AML-193 (cell line): ENCODE data around the gene STARD8.
"Not testable (repeated sequence)": the region's sequence is repeated elsewhere in the genome, so short reads cannot be mapped to it uniquely, and the experiment has no call there.

Experiments used
- DNase-seq, 2 experiments: peaks; one replicate each; lab custom pipeline; 2025; lab: John Stamatoyannopoulos, UW

STARD8 gene

DNA sequence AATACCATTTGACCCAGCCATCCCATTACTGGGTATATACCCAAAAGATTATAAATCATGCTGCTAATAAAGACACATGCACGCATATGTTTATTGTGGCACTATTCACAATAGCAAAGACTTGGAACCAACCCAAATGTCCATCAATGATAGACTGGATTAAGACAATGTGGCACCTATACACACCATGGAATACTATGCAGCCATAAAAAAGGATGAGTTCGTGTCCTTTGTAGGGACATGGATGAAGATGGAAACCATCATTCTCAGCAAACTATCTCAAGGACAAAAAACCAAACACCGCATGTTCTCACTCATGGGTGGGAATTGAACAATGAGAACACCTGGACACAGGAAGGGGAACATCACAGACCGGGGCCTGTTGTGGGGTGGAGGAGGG lies 9.0 kb downstream of the STARD8 start:
- DNase-seq = not testable (repeated sequence)

GRCh38 chrX:68658530-68658929 lies 11.1 kb downstream of the STARD8 start:
- no peak for DNase-seq

DNA sequence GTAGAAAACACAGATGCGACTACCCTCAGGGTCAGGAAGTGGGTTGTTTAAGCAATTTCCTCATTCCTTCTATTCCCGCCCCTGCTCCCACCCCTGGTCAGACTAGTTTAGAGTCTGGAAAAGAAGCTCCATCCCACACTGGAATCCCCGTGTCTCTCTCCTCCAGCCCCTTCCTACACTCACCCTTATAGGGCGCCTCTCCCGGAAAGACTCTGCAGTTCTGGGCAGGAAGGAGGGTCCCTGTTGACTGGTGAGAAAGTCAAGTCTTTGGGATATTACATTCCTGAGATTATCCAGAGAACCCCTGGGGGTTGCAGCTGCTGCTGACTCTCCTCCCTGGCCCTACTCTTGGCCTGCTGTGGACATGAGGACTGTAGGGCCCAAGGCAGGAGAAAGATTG lies 11.9 kb downstream of the STARD8 start:
- DNase-seq = no peak

- DNase-seq = no peak
Measured at GRCh38 chrX:68659786-68660185, 12.3 kb downstream of the STARD8 start.

DNA sequence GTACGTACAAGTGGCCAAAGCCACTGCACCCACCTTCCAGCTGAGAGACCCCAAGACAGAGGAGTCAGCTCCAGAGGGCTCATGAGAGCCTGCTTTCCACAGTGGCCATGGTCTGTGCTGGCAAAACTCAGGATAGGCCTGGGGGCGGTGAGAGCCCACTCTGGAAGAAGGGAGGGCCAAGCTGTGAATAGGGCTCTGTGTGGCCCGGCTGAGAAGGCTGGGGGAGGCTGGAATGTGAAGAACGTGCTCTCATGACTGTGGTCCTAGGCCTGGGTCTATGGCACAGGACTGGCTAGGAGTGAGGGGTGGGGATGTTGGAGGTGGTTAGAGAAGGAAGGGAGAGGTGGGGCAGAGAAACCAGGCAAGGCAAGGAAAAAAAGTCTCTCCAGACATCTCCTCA lies 13.3 kb downstream of the STARD8 start:
- no peak for DNase-seq

DNA sequence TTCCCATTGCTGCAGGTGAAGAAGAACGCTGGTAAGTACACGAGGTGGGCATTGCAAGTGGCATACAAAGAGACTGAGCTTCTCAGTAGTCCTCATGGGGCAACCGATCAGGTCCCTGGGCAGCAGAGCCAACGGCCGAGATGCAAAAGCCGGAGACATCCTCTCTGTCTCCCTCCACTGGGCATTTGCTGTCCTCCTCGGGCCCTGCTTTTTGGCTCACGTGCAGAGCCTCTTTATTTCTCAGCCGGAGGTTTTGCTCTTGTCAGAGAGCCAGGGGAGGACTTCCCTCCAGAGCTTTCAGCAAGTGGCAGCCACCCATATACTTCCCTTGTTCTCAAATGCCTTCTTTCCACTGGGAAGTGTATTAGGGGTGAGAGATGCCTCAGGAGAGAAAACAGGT lies 18.0 kb downstream of the STARD8 start:
- DNase-seq = no peak

DNA sequence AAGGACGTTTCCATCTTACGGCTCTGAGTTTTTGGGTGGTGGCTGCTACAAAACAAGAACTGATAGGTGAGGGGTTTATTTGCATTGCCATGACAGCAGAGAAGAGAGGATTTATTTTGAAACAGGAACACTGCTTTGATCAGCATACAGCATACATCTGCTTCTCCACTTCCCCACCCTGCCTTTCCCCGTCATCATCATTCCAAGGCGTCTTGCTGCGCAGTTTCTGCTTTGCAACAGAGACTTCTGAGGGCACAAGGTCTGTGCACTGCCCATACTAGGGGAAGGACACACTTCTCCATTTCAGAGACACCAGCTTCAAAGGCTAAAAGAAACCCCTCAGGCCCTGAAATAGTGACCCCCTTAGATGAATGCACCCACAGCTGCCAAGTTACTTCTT lies 19.1 kb downstream of the STARD8 start:
- no peak for DNase-seq

GRCh38 chrX:68669094-68669860 lies 21.8 kb downstream of the STARD8 start:
- DNase-seq = no peak

GRCh38 chrX:68669871-68670270 lies 22.4 kb downstream of the STARD8 start:
- no peak for DNase-seq

DNA sequence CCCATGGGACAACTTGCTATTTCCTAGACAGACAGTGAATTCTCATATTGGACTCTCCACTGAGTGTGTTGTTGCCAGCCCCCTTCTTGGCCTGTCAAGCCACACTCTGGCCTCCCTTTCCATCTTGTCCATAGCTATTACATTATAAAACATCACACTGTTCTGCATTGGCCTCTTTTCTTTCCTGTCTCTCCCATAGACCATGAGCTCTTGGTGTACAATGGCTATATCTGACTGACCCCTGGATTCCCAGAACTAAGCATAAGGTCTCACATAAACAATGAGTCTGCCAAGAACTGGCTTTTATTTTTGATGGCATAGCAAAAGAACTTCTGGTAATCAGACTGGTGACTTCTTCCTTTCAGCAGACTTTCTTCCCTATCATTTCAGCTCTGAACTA lies 23.8 kb downstream of the STARD8 start:
- DNase-seq = no peak

- DNase-seq = no peak
Measured at GRCh38 chrX:68672581-68673318, 25.3 kb downstream of the STARD8 start.

DNA sequence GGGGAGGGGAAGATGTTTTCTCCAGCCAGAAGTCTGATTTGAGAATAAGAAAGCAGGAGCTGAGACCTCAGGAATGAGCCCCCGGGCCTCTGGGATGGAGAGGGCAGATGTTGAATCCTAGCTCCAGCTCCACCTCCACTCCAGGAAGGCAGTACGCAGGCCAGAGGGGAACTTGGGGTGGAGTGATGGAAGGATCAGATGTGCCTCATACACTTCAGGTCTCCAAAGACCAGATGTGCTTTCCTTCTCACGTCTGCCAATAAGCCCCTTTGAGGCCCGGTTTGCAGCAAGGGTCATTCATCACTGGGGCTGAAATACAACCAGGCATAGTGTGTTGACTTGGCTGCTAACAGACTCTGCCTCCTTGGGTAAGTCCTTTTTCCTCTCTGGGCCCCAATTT lies 28.1 kb downstream of the STARD8 start:
- no peak for DNase-seq

DNA sequence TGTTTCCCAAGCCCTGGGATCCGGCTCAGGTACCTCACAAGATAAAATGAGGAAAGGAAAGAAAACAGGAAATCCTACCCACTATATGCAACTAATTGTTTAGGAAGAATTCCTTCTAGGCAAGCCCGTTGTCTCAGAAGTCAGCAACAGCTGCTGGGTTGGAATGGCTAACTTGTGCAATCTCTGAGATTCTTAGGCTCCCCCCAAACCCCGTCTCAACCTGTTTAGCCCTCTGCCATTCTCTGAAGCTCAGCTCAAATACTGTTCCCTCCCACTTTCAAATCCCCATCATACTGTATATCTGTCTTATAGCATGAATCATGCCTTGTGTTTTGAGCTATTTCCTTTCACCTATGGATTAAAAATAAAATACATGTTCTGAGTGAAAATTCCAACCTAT lies 28.9 kb downstream of the STARD8 start:
- no peak for DNase-seq

DNA sequence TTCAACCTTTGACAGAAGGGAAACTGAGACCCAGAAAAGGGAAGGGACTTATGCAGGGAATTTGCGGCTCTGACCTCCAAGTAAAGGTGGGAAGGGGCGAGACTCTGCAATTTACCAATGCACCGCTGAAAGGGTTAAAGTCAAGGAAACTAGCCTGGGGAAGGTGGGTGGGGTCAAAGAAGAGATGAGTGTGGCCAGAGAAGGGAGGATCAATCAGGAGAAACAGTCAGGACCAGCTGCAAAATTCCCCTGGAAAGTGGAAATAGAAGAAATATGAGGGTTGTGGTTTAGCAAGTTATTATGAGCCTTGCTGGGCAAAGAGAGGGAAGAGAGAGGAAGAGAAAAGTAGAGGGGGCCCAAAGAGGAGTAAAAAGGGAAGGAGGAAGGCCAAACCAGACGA lies 30.5 kb downstream of the STARD8 start:
- DNase-seq = no peak

DNA sequence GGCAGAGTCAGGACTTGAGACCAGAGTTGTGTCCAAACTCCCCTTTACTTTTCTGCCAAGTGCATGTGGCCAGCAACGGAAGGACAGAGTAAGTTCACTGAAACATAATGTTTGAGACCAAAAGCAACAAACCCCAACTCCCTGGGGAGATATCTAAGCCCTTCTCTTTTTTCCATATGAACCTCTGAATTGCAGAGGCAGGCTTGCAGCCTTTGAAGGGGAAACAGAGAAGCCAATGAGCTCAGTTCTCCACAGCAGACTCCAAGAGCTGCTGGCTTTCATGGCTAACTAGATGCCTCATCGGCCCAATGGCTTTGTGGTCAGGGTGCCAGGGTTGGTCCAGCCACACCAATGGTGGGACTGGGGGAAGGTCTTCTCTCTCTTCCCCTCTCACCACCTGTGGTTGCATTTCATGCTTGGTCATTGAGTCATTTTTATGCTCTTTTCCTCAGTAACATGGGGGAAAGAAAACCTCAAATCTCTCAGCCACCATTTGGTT lies 34.0 kb downstream of the STARD8 start:
- no peak for DNase-seq

DNA sequence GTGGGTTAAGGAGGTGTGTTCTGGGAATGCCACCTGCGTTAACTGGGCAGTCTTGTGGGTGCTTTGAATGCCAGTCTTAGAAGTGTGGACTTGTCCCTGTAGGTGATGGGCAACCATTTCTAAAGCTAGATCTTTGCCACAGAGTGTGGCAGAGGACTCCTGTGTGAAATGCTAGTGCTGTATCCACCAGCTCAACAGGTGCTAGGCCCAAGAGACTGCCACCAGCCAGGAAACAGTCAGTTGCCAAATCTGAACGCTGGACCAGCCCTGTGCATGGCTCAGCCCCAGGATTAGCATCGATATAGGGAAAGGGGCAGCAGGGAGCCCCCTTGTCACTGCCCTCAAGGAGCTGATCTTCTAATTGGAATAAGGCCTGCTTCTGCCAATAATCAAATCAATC lies 35.3 kb downstream of the STARD8 start:
- no peak for DNase-seq

- no peak for DNase-seq
Measured at GRCh38 chrX:68683580-68683979, 36.1 kb downstream of the STARD8 start.

- DNase-seq = peak; percentile 33 to 46
Measured at GRCh38 chrX:68684291-68684918, 36.9 kb downstream of the STARD8 start.

- no peak for DNase-seq
Measured at GRCh38 chrX:68684919-68685304, 37.4 kb downstream of the STARD8 start.

GRCh38 chrX:68685685-68686084 lies 38.2 kb downstream of the STARD8 start:
- DNase-seq = no peak

GRCh38 chrX:68686097-68686977 lies 38.9 kb downstream of the STARD8 start:
- DNase-seq = no peak

- not testable (repeated sequence) for DNase-seq
Measured at GRCh38 chrX:68688931-68689330, 41.5 kb downstream of the STARD8 start.
